Measurements from ENCODE around the gene UPB1.

Gene UPB1

DNA sequence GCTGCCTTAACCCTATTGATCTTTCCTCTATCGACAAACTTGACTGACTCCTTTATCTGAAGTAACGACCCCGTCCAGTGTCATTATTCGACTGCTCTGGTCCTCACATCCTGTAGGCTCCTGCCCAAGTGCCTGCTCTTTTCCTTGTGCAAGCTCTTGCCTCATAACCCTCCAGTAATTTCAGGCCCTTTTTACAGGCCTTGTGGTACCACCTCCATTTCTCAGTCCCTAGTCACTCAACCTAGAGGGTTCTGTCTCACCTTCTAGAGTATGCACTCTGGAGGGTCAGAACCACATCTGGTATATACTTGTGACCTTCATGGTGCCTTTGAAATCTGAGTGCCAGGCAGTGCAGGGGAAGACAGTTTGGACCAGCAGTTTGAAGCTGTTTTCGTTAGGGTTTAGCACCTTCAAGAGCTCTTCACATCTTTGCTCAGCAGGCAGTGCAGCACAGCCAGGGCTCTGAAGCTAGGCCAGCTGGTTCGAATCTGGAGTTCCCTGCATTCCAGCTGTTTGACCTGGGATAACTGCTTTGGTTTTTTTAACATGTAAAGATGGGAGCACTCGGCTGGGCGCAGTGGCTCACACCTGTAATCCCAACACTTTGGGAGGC lies 71.9 kb downstream of the UPB1 start:
- DNase-seq: no peak

DNA sequence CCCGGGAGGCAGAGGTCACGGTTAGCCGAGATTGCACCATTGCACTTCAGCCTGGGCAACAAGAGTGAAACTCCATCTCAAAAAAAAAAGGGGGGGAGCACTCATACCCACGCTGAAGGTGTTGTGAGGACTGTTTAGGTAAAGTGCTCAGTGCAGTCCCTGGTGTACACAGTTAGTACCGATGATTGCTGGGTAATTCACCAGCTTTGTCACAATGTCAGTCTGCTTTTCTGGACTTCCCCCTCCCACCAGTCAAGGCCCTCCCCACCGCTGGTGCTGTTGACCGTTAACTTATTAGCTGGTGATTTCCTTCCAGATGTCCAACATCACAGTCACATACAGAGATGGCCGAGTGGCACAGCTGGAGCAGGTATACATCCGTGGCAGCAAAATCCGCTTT lies 72.5 kb downstream of the UPB1 start:
- no peak for DNase-seq

DNA sequence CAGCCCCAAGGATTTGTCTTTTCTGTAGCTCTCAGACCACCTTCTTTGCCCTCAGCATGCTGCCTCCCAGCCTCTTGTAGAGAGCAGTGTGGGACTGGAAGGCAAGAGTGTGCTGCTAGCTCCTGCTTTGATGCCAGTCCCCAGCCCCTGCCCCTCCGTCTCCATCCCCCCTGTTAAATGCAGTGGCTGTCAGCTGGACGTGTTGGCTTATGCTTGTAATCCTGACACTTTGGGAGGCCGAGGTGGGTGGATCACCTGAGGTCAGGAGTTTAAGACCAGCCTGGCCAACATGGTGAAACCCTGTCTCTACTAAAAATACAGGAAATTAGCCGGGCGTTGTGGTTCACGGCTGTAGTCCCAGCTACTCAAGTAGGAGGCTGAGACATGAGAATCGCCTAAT lies 76.1 kb downstream of the UPB1 start:
- no peak for DNase-seq

DNA sequence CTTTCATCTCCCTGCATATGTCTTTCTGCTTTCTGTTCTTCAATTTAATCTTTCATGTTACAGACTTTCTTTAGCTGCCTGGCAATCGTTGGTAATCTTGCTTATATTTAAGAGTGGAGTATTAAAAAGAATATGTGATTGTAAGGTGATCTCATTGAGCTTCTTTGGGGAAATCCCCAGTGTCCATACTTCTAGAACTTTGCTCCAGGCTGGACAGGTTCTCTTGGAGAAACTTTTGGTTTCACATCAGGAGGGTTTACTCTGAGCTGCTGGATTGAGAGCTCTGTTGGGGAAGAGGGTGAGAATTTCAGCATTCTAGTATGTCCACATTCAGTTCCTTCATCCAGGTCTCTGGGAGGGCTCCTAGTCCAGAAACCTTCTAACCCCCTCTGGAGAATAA lies 81.6 kb downstream of the UPB1 start:
- DNase-seq: no peak
